HG03558 (cell line): Measurements from ENCODE around the gene NFASC.

Source experiments
- ATAC-seq: cut with Tn5 transposase; IDR thresholded peaks from one replicate; pipeline ENCODE4 v1.9.1; 2021; ENCODE audit warnings: moderate number of reproducible peaks; ENCODE audit not compliant: unreplicated experiment; ENCODE audit errors: extremely low read depth

NFASC gene

GRCh38 chr1:204975568-204976235 is 105.0 kb downstream of the NFASC start:
- ATAC-seq = no peak

- no peak for ATAC-seq
Measured at GRCh38 chr1:204976646-204977045, 106.0 kb downstream of the NFASC start.

GRCh38 chr1:204977318-204977717 is 106.7 kb downstream of the NFASC start:
- ATAC-seq = no peak

- no peak for ATAC-seq
Measured at GRCh38 chr1:204978782-204979181, 108.1 kb downstream of the NFASC start.

- ATAC-seq = no peak
Measured at GRCh38 chr1:204979306-204979705, 108.6 kb downstream of the NFASC start.

- ATAC-seq = no peak
Measured at GRCh38 chr1:204979891-204980649, 109.4 kb downstream of the NFASC start.

- no peak for ATAC-seq
Measured at GRCh38 chr1:204980840-204981405, 110.3 kb downstream of the NFASC start.

- ATAC-seq = no peak
Measured at GRCh38 chr1:204983136-204983535, 112.5 kb downstream of the NFASC start.

- no peak for ATAC-seq
Measured at GRCh38 chr1:204983881-204984280, 113.2 kb downstream of the NFASC start.

GRCh38 chr1:204984499-204984898 is 113.8 kb downstream of the NFASC start:
- no peak for ATAC-seq

GRCh38 chr1:204986181-204986580 is 115.5 kb downstream of the NFASC start:
- no peak for ATAC-seq

- no peak for ATAC-seq
Measured at GRCh38 chr1:204987689-204988088, 117.0 kb downstream of the NFASC start.

GRCh38 chr1:204988196-204988595 is 117.5 kb downstream of the NFASC start:
- no peak for ATAC-seq

GRCh38 chr1:204989266-204990058 is 118.8 kb downstream of the NFASC start:
- no peak for ATAC-seq

- ATAC-seq = no peak
Measured at GRCh38 chr1:204990059-204990664, 119.5 kb downstream of the NFASC start.

GRCh38 chr1:204990721-204991341 is 120.2 kb downstream of the NFASC start:
- ATAC-seq = no peak

- no peak for ATAC-seq
Measured at GRCh38 chr1:204991342-204991844, 120.7 kb downstream of the NFASC start.

GRCh38 chr1:204992201-204992997 is 121.7 kb downstream of the NFASC start:
- ATAC-seq = no peak

- no peak for ATAC-seq
Measured at GRCh38 chr1:204992998-204993314, 122.3 kb downstream of the NFASC start.
